GM21526 (cell line): Measurements from ENCODE around the gene FASTK.

Experiments used
- ATAC-seq: cut with Tn5 transposase; IDR thresholded peaks from one replicate; pipeline ENCODE4 v1.9.1; 2021; ENCODE audit warnings: moderate library complexity; ENCODE audit not compliant: unreplicated experiment, low FRiP score

Gene FASTK

GRCh38 chr7:151068069-151068773 lies 12.4 kb downstream of the FASTK start:
- no peak for ATAC-seq

- ATAC-seq, result no peak
Observed at GRCh38 chr7:151066273-151066974, 14.2 kb downstream of the FASTK start.

DNA sequence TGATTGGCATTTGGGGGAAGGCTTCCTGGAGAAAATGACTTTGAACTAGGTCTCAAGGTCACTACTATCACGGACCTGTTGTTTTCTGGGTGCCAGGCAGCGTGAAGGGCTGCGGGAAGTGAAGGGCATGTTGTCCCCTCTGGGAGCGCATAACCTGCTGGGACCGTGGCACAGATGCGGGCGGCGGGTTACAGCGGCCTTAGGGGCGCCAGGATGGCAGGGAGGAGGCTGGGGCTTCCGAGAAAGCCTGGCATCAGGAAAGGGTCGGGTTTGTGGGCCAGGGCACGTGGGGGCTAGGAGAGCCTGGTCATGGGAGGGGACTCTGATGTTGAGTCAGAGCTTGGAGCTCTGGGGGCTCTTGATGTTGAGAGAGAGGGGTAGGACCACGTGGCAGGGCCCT lies 15.1 kb downstream of the FASTK start:
- no peak for ATAC-seq

DNA sequence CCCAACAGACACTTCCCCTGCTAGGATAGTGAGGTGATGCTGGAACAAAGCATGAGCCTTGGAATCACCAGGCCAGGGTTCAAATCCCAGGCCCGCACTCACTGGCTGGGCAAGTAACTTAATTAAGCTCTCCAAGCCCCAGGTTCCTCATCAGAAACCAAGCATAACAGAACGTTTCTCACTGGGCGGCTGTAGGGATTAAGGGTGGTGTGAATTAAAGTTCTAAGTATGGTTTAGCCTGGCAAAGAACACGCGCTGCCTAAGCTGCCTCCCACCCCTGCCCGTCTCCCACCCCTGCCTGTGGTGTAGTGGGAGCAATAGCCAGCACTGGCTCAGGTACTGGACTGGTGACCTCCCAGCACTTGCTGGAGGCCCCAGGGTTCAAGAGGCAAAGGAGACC lies 15.6 kb downstream of the FASTK start:
- no peak for ATAC-seq

DNA sequence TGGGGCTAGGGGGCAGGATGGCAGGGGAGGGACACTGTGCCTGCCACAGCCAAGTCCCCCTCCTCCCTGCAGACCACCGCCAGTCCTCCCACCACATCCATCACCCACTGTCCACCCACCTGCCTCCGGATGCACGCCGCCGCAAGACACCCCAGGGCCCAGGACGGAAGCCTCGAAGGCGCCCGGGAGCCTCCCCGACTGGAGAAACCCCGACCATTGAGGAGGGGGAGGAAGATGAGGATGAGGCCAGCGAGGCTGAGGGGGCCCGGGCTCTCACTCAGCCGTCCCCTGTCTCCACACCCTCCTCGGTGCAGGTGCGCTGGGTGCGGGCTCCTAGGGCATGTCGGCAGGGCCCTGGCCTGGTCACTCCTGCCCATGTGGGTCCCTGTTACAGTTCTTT lies 16.2 kb downstream of the FASTK start:
- no peak for ATAC-seq

DNA sequence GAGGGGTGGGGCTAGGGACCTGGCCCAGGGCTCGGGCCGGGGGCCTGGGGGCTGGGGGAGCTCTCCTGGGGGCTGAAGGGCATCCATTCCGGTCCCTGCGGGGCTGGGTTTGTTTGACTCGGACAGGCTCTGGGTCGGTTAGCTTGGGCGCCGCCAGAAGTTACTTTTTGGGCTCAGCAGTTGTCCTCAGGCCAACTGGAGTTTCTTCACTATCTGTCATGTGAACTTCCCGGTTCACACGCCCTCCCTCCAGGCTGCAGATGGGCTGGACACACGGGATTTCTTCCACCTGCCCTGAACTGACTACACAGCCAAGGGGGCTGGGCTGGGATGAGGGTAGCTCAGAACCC lies 17.4 kb downstream of the FASTK start:
- no peak for ATAC-seq

DNA sequence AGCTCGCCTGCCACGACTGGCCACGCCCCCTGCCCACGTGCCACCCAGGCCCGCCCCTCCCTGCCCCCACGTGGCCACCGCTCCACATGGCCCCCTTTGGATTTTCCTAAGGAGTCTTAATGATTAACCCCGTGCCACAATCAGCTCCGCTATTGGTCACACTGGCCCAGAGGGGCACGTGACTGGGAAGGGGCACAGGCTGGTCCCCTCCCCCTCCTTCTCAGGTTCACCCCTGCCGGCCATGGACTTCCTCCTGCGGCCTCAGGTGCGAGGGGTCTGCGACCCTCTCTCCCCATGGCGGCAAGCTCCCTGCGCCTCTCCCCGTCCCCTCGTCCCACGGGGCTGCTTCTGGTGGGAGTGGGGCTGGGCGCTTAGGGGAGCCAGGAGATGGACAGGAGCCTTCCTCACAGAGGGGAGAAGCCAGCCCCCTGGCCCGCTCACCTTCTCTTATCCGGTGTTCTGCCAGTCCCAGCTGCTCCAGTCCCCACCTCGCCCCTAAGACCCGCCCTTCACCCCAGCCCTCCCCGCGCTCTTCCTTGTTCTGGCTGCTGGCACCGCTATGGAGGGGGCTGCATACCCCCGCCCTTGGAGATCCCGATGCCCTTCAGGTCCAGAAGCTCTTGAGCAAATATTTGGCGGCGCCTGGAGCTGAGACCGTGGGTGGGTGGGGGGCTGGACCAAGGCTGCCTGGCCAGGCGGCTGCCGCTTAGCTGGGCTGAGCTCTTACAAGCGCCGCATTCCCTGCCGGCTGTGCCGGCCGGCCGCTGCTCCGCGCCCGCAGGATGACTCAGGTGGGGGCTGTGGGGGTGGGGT lies 18.0 kb downstream of the FASTK start:
- ATAC-seq, result no peak

- ATAC-seq, result no peak
Observed at GRCh38 chr7:151062111-151062398, 18.6 kb downstream of the FASTK start.

GRCh38 chr7:151061213-151062110 lies 19.1 kb downstream of the FASTK start:
- ATAC-seq, result no peak

DNA sequence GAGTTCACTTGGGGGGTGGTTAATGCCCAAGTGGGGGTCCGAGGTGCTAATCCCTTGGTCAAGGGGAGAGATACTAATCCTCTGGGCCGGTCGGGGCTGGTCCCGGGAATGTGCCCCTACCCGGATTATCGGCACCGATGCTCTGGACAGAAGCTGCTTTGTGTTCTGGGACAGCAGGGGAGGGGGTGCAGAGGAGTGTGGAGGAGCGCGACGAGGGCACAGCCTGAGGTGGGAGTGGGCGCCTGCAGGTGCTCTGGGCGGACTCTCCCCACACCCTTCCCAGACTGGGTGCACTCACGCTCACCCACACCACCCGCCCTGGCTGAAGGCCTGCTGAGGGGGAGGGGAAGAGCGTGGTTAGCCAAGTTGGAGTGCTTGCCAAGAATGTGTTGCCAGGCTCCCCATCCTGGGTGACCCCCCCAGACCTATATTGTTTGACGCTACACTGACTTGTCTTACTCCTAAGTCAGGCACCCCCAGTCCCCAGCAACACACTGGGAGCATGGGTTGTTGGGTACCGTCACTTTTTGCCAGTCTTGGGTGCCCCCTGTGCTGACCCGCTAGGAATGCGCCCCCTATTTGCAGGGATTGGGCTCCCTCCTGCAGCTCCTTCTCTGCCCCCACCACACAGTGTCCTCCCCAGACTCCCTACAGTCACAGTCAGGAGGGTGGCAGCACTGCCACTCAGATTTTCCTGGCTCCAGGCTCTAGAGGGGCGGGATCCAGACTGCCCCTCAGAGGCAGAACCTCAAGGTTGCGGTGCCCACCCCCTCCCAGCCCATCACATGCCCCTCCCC lies 20.0 kb downstream of the FASTK start:
- ATAC-seq, result no peak

GRCh38 chr7:151060113-151060415 lies 20.5 kb downstream of the FASTK start:
- ATAC-seq, result no peak

GRCh38 chr7:151059367-151060112 lies 21.1 kb downstream of the FASTK start, which contains the start of gene SLC4A2:
Gene SLC4A2, plus strand, starts transcription at chr7:151059589. Its CDS starts 2,399 bp downstream, at chr7:151061988.
- ATAC-seq, result peak; percentile 29

GRCh38 chr7:151058781-151059366 lies 21.7 kb downstream of the FASTK start:
- ATAC-seq, result no peak

- ATAC-seq, result peak; percentile 87
Observed at GRCh38 chr7:151057989-151058780, 22.4 kb downstream of the FASTK start.

GRCh38 chr7:151057506-151057988 lies 23.1 kb downstream of the FASTK start, which contains the start of gene CDK5:
Gene CDK5, minus strand, starts transcription at chr7:151057897. Its CDS starts 49 bp downstream, at chr7:151057848.
- ATAC-seq, result peak; percentile 16

DNA sequence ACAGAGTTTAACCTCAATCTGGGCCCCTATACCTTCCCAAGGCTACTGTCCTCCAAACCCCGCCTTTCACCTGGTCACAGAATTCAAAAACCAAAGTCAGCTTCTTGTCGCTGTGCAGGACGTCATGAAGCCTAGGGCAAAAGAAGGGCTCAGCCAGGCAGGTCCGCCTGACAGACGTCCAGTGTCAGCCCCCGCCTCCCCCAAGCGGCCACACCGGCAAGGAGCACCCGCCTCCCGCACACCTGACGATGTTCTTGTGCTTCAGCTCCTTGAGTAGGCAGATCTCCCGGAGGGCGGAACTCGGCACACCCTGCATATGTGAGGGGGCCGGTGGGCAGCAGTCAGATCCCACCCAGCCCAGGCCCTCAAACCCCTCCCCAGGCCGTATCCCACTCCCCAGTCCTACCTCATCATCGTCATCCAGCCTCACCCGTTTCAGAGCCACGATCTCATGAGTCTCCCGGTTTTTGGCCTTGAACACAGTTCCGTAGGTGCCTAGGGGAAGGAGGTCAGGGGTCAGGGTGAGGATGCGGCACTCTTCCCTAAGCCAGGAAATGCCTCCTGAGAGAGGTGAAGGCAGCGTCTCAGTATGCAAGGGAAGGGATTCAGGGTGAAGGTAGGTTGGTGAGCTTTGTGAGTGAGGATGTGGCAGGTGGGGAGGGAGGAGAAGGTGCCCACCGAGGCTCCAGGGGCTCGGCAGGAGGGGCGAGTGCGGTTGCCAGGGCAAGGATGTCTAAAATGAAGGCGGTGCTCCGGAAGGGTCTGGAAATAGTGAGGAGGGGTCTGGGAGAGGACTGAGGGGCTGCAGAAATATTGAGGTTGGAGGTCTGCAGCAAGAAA lies 23.7 kb downstream of the FASTK start:
- ATAC-seq, result no peak

- no peak for ATAC-seq
Observed at GRCh38 chr7:151056283-151056665, 24.3 kb downstream of the FASTK start.
